IMR-90 (cell line): ENCODE data around the gene FAM83C. TPM values are rescaled to one million over a fixed set of nuclear protein-coding genes. Genes with fewer than 3 reads are reported as not detected.
A peak's percentile ranks its signal among the peaks of the same experiment; 100 is the strongest.

Source experiments
- ATAC-seq: fragments of 200-7000 bp; cut with Tn5 transposase; 2 replicates; pipeline ENCODE4 v1.9.1; 2020; ENCODE audit warnings: low read depth, mild to moderate bottlenecking, moderate library complexity
- BruUV-seq: library from RNA; stranded (reverse); fragments of 400-500 nt; replicated peaks from 2 replicates; lab custom pipeline; 2021; lab: Mats Ljungman, UMichigan
- CTCF ChIA-PET: fragments of 300-600 bp; formaldehyde crosslinking; extraction: SDS; loops from one replicate; lab custom pipeline; 2021; ENCODE audit warnings: antibody characterized with exemption; lab: Yijun Ruan, JAX
- POLR2A ChIA-PET: fragments of 300-600 bp; sonication (Branson Sonifier 250); formaldehyde crosslinking; loops from one replicate; lab custom pipeline; 2022; ENCODE audit warnings: antibody characterized with exemption; ENCODE audit not compliant: unreplicated experiment; lab: Charles Lee
- DNase-seq: peaks from one replicate; pipeline ENCODE4 v3.0.0; 2013
- H2AFZ ChIP-seq: replicated peaks from 2 replicates; pipeline ENCODE3; 2013; ENCODE audit warnings: low read length, mild to moderate bottlenecking; ENCODE audit not compliant: poor library complexity
- H2AK5ac ChIP-seq: 2 replicates; pipeline ENCODE4 v1.6.1; 2013; ENCODE audit warnings: low read depth, low read length, inconsistent platforms
- H2AK9ac ChIP-seq: replicated peaks from 2 replicates; pipeline ENCODE3; 2013; ENCODE audit warnings: mild to moderate bottlenecking, low read depth, low read length, moderate library complexity; ENCODE audit not compliant: poor library complexity
- H2BK120ac ChIP-seq: 2 replicates; pipeline ENCODE4 v1.6.1; 2013; ENCODE audit warnings: low read depth, low read length, inconsistent platforms
- H2BK15ac ChIP-seq: 3 replicates; pipeline ENCODE4 v1.6.1; 2013; ENCODE audit warnings: low read depth, low read length, inconsistent platforms
- H2BK20ac ChIP-seq: 2 replicates; pipeline ENCODE4 v1.6.1; 2013; ENCODE audit warnings: low read depth, mild to moderate bottlenecking, inconsistent platforms, low read length, moderate library complexity
- H2BK5ac ChIP-seq: 2 replicates; pipeline ENCODE4 v1.6.1; 2013; ENCODE audit warnings: mild to moderate bottlenecking, low read depth, low read length, inconsistent platforms; ENCODE audit not compliant: poor library complexity, severe bottlenecking
- H3K14ac ChIP-seq: replicated peaks from 2 replicates; pipeline ENCODE4 v1.6.1; 2013; ENCODE audit warnings: low read depth, low read length, inconsistent platforms
- H3K18ac ChIP-seq: 2 replicates; pipeline ENCODE4 v1.6.1; 2013; ENCODE audit warnings: low read depth, low read length, control low read depth
- H3K23ac ChIP-seq: 2 replicates; pipeline ENCODE4 v1.6.1; 2013; ENCODE audit warnings: low read depth, low read length, inconsistent platforms
- H3K27ac ChIP-seq: 2 replicates; pipeline ENCODE4 v1.5.1; 2013; ENCODE audit warnings: mild to moderate bottlenecking, control low read depth, low read length; ENCODE audit not compliant: insufficient read depth
- H3K27me3 ChIP-seq: 2 replicates; pipeline ENCODE4 v1.6.1; 2013; ENCODE audit warnings: low read length; ENCODE audit not compliant: control insufficient read depth, insufficient read depth
- H3K36me3 ChIP-seq: 2 replicates; pipeline ENCODE4 v1.6.1; 2013; ENCODE audit warnings: low read length, mixed read lengths; ENCODE audit not compliant: control insufficient read depth, insufficient read depth
- H3K4ac ChIP-seq: 2 replicates; pipeline ENCODE4 v1.6.1; 2013; ENCODE audit warnings: low read depth, low read length, inconsistent platforms
- H3K4me1 ChIP-seq: 2 replicates; pipeline ENCODE4 v1.6.1; 2013; ENCODE audit warnings: low read length, mixed read lengths; ENCODE audit not compliant: control insufficient read depth, insufficient read depth
- H3K4me2 ChIP-seq: 2 replicates; pipeline ENCODE4 v1.6.1; 2013; ENCODE audit warnings: low read depth, mild to moderate bottlenecking, control low read depth, low read length, moderate library complexity
- H3K4me3 ChIP-seq: 2 replicates; pipeline ENCODE4 v1.5.1; 2013; ENCODE audit warnings: low read depth, mild to moderate bottlenecking, control low read depth, low read length, moderate library complexity; ENCODE audit not compliant: insufficient read depth
- H3K56ac ChIP-seq: 2 replicates; pipeline ENCODE4 v1.6.1; 2013; ENCODE audit warnings: low read length, inconsistent platforms; ENCODE audit not compliant: insufficient read depth; ENCODE audit errors: extremely low read depth
- H3K79me1 ChIP-seq, 2 experiments: 2 replicates each; pipeline ENCODE4 v1.6.1; 2013; ENCODE audit warnings: low read length in 2 of 2, inconsistent platforms in 1 of 2, low read depth in 1 of 2
- H3K9ac ChIP-seq: 2 replicates; pipeline ENCODE4 v1.6.1; 2013; ENCODE audit warnings: low read depth, low read length, control low read depth
- H3K9me1 ChIP-seq: 2 replicates; pipeline ENCODE4 v1.6.1; 2013; ENCODE audit warnings: low read length, inconsistent platforms; ENCODE audit not compliant: insufficient read depth
- H3K9me3 ChIP-seq: 2 replicates; pipeline ENCODE4 v1.6.1; 2013; ENCODE audit warnings: low read length; ENCODE audit not compliant: control insufficient read depth, insufficient read depth
- H4K20me1 ChIP-seq: 2 replicates; pipeline ENCODE4 v1.6.1; 2013; ENCODE audit warnings: low read length, inconsistent platforms; ENCODE audit not compliant: insufficient read depth
- H4K5ac ChIP-seq: 2 replicates; pipeline ENCODE4 v1.6.1; 2013; ENCODE audit warnings: mild to moderate bottlenecking, low read depth, low read length, control low read depth
- H4K8ac ChIP-seq, 2 experiments: 2 replicates each; pipeline ENCODE4 v1.6.1; 2013; ENCODE audit warnings: low read depth in 2 of 2, low read length in 2 of 2, control low read depth in 1 of 2, inconsistent platforms in 1 of 2
- H4K91ac ChIP-seq: 2 replicates; pipeline ENCODE4 v1.6.1; 2013; ENCODE audit warnings: low read depth, low read length, inconsistent platforms; ENCODE audit not compliant: insufficient read depth
- CEBPB ChIP-seq: IDR thresholded peaks from 2 replicates; pipeline ENCODE4 v1.6.1; 2012; ENCODE audit warnings: low read depth, low read length, improper control_type of control experiment
- CHD1 ChIP-seq: IDR thresholded peaks from 2 replicates; pipeline ENCODE4 v1.6.1; 2012; ENCODE audit warnings: low read depth, low read length, improper control_type of control experiment
- CTCF ChIP-seq: conservative IDR thresholded peaks from 2 replicates; pipeline ENCODE4 v1.5.1; 2012; ENCODE audit warnings: mild to moderate bottlenecking, low read depth, low read length, improper control_type of control experiment
- ELK1 ChIP-seq: fragments of 150-350 bp; IDR thresholded peaks from 2 replicates; pipeline ENCODE4 v1.6.1; 2016; ENCODE audit warnings: low read depth, mild to moderate bottlenecking, low read length, moderate library complexity, borderline replicate concordance
- FOS ChIP-seq: fragments of 150-350 bp; IDR thresholded peaks from 2 replicates; pipeline ENCODE4 v1.6.1; 2016; ENCODE audit warnings: low read depth, low read length
- MAFK ChIP-seq: IDR thresholded peaks from 2 replicates; pipeline ENCODE4 v1.6.1; 2012; ENCODE audit warnings: low read depth, low read length, improper control_type of control experiment
- RCOR1 ChIP-seq: IDR thresholded peaks from 2 replicates; pipeline ENCODE4 v1.6.1; 2012; ENCODE audit warnings: mild to moderate bottlenecking, low read length, improper control_type of control experiment; ENCODE audit not compliant: insufficient replicate concordance
- WGBS, 2 experiments: methylation state at CpG; one replicate each; pipeline versions ENCODE4 v1.1.5 to v1.1.7; 2013; ENCODE audit warnings: missing lambda C conversion rate in 2 of 2; ENCODE audit not compliant: insufficient read length in 1 of 2; ENCODE audit errors: extremely low coverage in 2 of 2; 5-methylcytosine and 5-hydroxymethylcytosine counted together
- dilution Hi-C: fragments of 300-500 bp; cut with HindIII; formaldehyde crosslinking; loops from one replicate; pipeline ENCODE4 v1.14.3; 2018; ENCODE audit warnings: low sequenced_read_pairs; ENCODE audit not compliant: unreplicated experiment
- in situ Hi-C: fragments of 300-500 bp; cut with MboI; formaldehyde crosslinking; loops from 3 replicates; pipeline ENCODE4 v1.14.3; 2019; ENCODE audit warnings: low sequenced_read_pairs, inconsistent platforms, mixed read lengths
- intact Hi-C: fragments of 100-400 bp; cut with micrococcal nuclease; formaldehyde crosslinking; loops from 2 replicates; pipeline ENCODE4 v1.10.0; 2022
- polyA plus RNA-seq, 3 experiments: library from polyadenylated mRNA; depleted of rRNA; stranded (reverse); fragments of >200 nt; gene quantifications; 2 replicates each; pipeline ENCODE4 v1.2.3, GENCODE V29; 2012; ENCODE audit warnings: low replicate concordance in 1 of 3
- total RNA-seq: library from RNA; depleted of rRNA; stranded (reverse); fragments of >200 nt; gene quantifications from 2 replicates; pipeline ENCODE4 v1.2.3, GENCODE V29; 2012
- TF ChIP-seq, protein P1 (sequence below): fragments of 150-350 bp; IDR thresholded peaks from 2 replicates; pipeline ENCODE4 v1.6.1; 2017; ENCODE audit warnings: mild to moderate bottlenecking, antibody characterized with exemption, low read length, low read depth

The FAM83C gene
- total and polyA plus RNA-seq, 2 of the 4 experiments (the other 2 are of a cell fraction) = 0.02 TPM; not detected in 1

DNA sequence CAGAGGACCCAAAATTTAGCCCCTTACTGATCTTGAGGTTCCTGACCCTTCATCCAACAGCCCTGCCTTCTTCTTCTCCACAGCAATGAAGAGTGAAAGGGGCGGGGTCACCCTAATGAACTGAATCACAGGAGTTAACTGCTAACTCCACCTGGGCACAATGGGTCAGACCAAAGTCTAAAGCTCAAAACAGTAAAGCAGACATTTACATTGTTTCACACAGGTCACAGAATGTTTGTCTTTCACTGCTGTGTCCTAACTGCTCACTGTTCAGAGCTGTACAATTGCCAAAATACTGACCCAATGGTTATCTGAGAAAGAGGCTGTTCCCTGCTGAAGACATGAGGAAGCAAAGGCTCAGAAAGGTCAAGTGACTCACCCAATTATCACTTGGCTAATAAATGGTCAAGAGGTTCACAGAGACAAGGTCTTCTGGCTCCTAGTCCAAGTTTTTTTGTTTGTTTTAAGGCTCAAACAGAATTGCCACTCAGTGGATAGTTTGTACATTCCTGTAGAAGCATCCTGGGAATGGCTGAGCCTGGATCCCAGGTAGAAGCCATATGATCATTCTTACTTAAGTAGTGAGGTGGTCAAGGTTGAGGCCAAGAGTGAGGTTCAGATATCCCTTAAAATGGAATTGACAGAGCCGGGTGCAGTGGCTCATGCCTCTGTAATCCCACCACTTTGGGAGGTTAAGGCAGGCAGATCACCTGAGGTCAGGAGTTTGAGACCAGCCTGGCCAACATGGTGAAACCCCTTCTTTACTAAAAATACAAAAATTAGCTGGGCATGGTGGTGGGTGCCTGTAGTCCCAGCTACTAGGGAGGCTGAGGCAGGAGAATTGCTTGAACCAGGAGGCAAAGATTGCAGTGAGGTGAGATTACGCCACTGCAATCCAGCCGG lies 35.1 kb upstream of the FAM83C start (continued):
- TF ChIP-seq RCOR1 = no peak

DNA sequence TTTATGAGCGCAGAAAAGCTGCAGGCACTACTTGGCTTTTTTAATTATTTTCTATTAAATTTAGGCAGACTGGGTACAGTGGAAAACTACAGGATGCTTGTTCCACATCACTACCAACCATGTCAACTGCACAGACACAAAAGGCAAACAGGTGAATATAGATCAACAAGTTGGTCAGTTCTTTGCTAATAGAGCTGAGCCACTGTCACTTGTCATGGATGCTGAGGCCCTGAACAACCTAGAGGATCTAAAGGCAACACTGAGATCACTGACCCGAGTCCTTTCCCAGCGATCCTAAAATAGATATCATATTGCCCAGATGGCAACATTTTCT lies 34.5 kb upstream of the FAM83C start:
- Histone ChIP-seq H2BK15ac (peak overlapping the region; percentile 39; the same call in 1 of the 3 replicates), H3K23ac (peak overlapping the region; percentile 5; the same call in 1 of the 2 replicates), H3K9me1 (peaks cover 19% of the 10 kb centered on the region), H3K9me3 (no peaks in the 10 kb centered on the region), H3K4ac (peak overlapping the region; percentile 61), H3K36me3 (no peaks in the 10 kb centered on the region), H3K18ac (peak overlapping the region; percentile 58; the same call in 1 of the 2 replicates), H2BK20ac (peak overlapping the region; percentile 87), H4K91ac (peak overlapping the region; percentile 63), H2AK9ac (no peak overlapping the region), H4K5ac (peak overlapping the region; percentile 53; the same call in 1 of the 2 replicates), H4K8ac (peak overlapping the region in 1 of 2 experiments; percentile 62; a peak in 2 of 4 replicates), H3K4me2 (no peak overlapping the region), H3K4me1 (peaks cover 14% of the 10 kb centered on the region), H3K79me1 (peaks cover 0 to 33% of the 10 kb centered on the region in 2 experiments; a peak in 2 of 4 replicates), H2BK120ac (peak overlapping the region; percentile 67), H2AFZ (no peak overlapping the region), H3K4me3 (no peak overlapping the region), H3K56ac (peak overlapping the region; percentile 5; the same call in 1 of the 2 replicates), H3K9ac (no peak overlapping the region), H2AK5ac (peak overlapping the region; percentile 71), H3K14ac (peak overlapping the region; percentile 61; the same call in 1 of the 2 replicates), H4K20me1 (no peaks in the 10 kb centered on the region), H2BK5ac (peak overlapping the region; percentile 17), H3K27ac (peak overlapping the region; percentile 28), H3K27me3 (no peaks in the 10 kb centered on the region)
- intact Hi-C loops = no loop called here
- ChIA-PET POLR2A (no interaction called here), CTCF (no interaction called here)
- ATAC-seq (no peak), DNase-seq (no peak)
- dilution Hi-C loops = no loop called here
- TF ChIP-seq CHD1 (no peak), ELK1 (no peak), CEBPB (no peak), FOS (no peak), RCOR1 (no peak), MAFK (no peak), CTCF (no peak)
- TF ChIP-seq, protein P1, sequence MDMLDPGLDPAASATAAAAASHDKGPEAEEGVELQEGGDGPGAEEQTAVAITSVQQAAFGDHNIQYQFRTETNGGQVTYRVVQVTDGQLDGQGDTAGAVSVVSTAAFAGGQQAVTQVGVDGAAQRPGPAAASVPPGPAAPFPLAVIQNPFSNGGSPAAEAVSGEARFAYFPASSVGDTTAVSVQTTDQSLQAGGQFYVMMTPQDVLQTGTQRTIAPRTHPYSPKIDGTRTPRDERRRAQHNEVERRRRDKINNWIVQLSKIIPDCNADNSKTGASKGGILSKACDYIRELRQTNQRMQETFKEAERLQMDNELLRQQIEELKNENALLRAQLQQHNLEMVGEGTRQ = no peak
- in situ Hi-C loops = no loop called here
- 86% methylated on average over 1 of the region's 3 CpGs; no CpG with 5 or more reads in 1 of the 2 experiments for WGBS, 2 experiments
- BruUV-seq = no TSS peak
